ENCODE results near the gene VPS11.

DNA sequence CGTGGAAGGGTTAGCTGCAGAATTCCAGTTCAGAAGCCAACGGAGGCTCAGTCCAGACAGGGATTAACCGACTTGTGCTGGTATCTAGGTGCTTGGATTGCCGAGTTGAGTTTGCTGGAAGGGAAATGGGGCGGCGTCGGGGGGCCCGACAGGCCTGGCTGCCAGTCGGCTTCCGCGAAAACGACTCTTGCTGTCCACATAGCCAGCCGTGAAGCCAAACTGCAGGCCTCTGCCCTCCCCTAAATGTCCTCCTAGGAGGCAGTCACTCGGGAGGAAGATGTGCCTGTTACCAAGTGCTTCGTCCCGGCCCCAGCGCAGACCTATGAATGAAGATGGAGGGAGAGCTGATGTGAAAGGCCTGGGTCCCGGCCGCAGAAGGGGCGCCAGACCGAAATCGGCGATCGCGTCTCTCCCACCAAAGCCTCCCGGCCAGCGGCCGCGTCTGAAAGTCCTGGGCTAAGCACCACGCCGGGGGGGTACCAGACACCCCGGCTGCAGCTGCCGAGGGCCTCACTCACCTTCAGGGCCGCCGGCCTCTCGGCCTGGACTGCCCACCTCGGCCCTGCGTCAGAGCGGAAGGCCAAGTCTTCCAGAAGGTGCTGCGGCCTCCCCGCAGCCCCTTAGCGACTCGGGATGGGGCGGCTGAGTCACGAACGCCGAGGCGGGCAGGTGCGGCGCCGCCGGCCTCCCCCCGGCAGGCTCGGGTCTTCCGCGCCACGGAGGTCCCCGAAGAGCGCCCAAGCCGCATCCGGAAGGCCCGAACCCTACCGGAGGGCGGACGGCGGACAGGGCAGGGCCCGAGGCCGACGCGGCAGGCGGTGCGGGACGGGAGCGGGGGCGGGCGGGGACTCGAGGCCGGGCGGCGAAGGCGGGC lies 26.6 kb downstream of the VPS11 start:
- TF ChIP-seq, protein P1, sequence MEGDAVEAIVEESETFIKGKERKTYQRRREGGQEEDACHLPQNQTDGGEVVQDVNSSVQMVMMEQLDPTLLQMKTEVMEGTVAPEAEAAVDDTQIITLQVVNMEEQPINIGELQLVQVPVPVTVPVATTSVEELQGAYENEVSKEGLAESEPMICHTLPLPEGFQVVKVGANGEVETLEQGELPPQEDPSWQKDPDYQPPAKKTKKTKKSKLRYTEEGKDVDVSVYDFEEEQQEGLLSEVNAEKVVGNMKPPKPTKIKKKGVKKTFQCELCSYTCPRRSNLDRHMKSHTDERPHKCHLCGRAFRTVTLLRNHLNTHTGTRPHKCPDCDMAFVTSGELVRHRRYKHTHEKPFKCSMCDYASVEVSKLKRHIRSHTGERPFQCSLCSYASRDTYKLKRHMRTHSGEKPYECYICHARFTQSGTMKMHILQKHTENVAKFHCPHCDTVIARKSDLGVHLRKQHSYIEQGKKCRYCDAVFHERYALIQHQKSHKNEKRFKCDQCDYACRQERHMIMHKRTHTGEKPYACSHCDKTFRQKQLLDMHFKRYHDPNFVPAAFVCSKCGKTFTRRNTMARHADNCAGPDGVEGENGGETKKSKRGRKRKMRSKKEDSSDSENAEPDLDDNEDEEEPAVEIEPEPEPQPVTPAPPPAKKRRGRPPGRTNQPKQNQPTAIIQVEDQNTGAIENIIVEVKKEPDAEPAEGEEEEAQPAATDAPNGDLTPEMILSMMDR (IDR thresholded peaks at IDR 0.05): no peak
- no peak for TF ChIP-seq POLR2A (IDR thresholded peaks at IDR 0.05)

All from lower leg skin (tissue), 3 donors.